ENCODE results near the gene NOP9. TPM values are rescaled to one million over a fixed set of nuclear protein-coding genes. Genes with fewer than 3 reads are reported as not detected.

Gene NOP9
- total and polyA plus RNA-seq, 9 of the 15 experiments (the other 6 are each of a cell fraction or from before 2014, with no cell fraction given), result 1.0 to 27.9 (median 15.1) TPM

GRCh38 chr14:24261969-24262327 is 37.7 kb upstream of the NOP9 start (continued):
- TF ChIP-seq ZNF318 (IDR thresholded peaks at IDR 0.05; ENCODE audit: borderline replicate concordance in 1 of 2, low read depth in 1 of 2) (no peak), HDAC1 (IDR thresholded peaks at IDR 0.05) (no peak), ELK3 (CRISPR knock-in tag; IDR thresholded peaks at IDR 0.05) (no peak), ZNF707 (CRISPR knock-in tag; conservative IDR thresholded peaks at IDR 0.05) (no peak), KHSRP (IDR thresholded peaks at IDR 0.05) (no peak), ZHX1 (conservative IDR thresholded peaks at IDR 0.05; ENCODE audit: low read length) (no peak), ZBTB2 (IDR thresholded peaks at IDR 0.05) (no peak), POLR2AphosphoS5 (IDR thresholded peaks at IDR 0.05; ENCODE audit: control insufficient read depth, insufficient read depth, low read depth, low read length) (no peak), PTRF (tag; IDR thresholded peaks at IDR 0.05) (no peak)
